Midbrain (tissue), 1 donor: ENCODE results near the gene HSP90AA1.
"Not testable (repeated sequence)": the region's sequence is repeated elsewhere in the genome, so short reads cannot be mapped to it uniquely, and the experiment has no call there.

ENCODE experiments used
- DNase-seq: peaks from one replicate; lab custom pipeline; 2025; lab: John Stamatoyannopoulos, UW

The HSP90AA1 gene

GRCh38 chr14:102086972-102087761, at the start of gene HSP90AA1:
HSP90AA1 (minus strand) TSS chr14:102087044; CDS start chr14:102086378, 666 bp downstream.
- peak; percentile 96 for DNase-seq

GRCh38 chr14:102135456-102135855, 48.6 kb upstream of the HSP90AA1 start:
- DNase-seq, result not testable (repeated sequence)

- DNase-seq, result not testable (repeated sequence)
These were observed 47.9 kb upstream of the HSP90AA1 start for GRCh38 chr14:102134719-102135118.

GRCh38 chr14:102134021-102134420, 47.2 kb upstream of the HSP90AA1 start:
- DNase-seq, result not testable (repeated sequence)

GRCh38 chr14:102131741-102132140, 44.9 kb upstream of the HSP90AA1 start:
- DNase-seq, result no peak

- no peak for DNase-seq
These were observed 40.1 kb upstream of the HSP90AA1 start for GRCh38 chr14:102126807-102127455.

- no peak for DNase-seq
These were observed 38.7 kb upstream of the HSP90AA1 start for GRCh38 chr14:102125546-102125945.

GRCh38 chr14:102124419-102124818, 37.6 kb upstream of the HSP90AA1 start:
- no peak for DNase-seq

GRCh38 chr14:102121567-102121966, 34.7 kb upstream of the HSP90AA1 start:
- DNase-seq, result no peak

GRCh38 chr14:102120888-102121287, 34.0 kb upstream of the HSP90AA1 start:
- DNase-seq, result no peak

GRCh38 chr14:102117852-102118251, 31.0 kb upstream of the HSP90AA1 start:
- DNase-seq, result no peak

- no peak for DNase-seq
These were observed 29.7 kb upstream of the HSP90AA1 start for GRCh38 chr14:102116361-102117180.

- DNase-seq, result no peak
These were observed 24.3 kb upstream of the HSP90AA1 start for GRCh38 chr14:102111101-102111500.

GRCh38 chr14:102109332-102109731, 22.5 kb upstream of the HSP90AA1 start:
- not testable (repeated sequence) for DNase-seq

- no peak for DNase-seq
These were observed 18.5 kb upstream of the HSP90AA1 start for GRCh38 chr14:102105369-102105768.

- no peak for DNase-seq
These were observed 16.3 kb upstream of the HSP90AA1 start for GRCh38 chr14:102103062-102103695.

GRCh38 chr14:102097441-102098135, 10.7 kb upstream of the HSP90AA1 start:
- no peak for DNase-seq

- DNase-seq, result peak; percentile 90
These were observed 9.8 kb upstream of the HSP90AA1 start for GRCh38 chr14:102096569-102097188.

- DNase-seq, result no peak
These were observed 9.2 kb upstream of the HSP90AA1 start for GRCh38 chr14:102095871-102096568.

GRCh38 chr14:102095231-102095870, 8.5 kb upstream of the HSP90AA1 start:
- DNase-seq, result no peak
